Upper lobe of right lung (tissue), 1 donor: Measurements from ENCODE around the gene SSBP2. TPM values are rescaled to one million over a fixed set of nuclear protein-coding genes. Genes with fewer than 3 reads are reported as not detected.
"Not testable (repeated sequence)": the region's sequence is repeated elsewhere in the genome, so short reads cannot be mapped to it uniquely, and the experiment has no call there.

ENCODE experiments used
- ATAC-seq: fragments of 200-7000 bp; cut with Tn5 transposase; one replicate; pipeline ENCODE4 v1.9.1; 2020; ENCODE audit warnings: mild to moderate bottlenecking, moderate library complexity
- DNase-seq: peaks from one replicate; pipeline ENCODE4 v3.0.0-alpha.2; 2020
- H3K27ac ChIP-seq: fragments of 200-600 bp; one replicate; pipeline ENCODE4 v1.8.0; 2022
- H3K27me3 ChIP-seq: fragments of 200-600 bp; one replicate; pipeline ENCODE4 v1.8.0; 2022; ENCODE audit warnings: mild to moderate bottlenecking
- H3K36me3 ChIP-seq: fragments of 200-600 bp; one replicate; pipeline ENCODE4 v1.8.0; 2022
- H3K4me1 ChIP-seq: fragments of 200-600 bp; one replicate; pipeline ENCODE4 v1.8.0; 2022
- H3K4me3 ChIP-seq: fragments of 200-600 bp; one replicate; pipeline ENCODE4 v1.8.0; 2022; ENCODE audit warnings: mild to moderate bottlenecking
- H3K9me3 ChIP-seq: fragments of 200-600 bp; one replicate; pipeline ENCODE4 v1.8.0; 2022
- intact Hi-C: fragments of 100-400 bp; cut with DNase I; formaldehyde crosslinking; loops from one replicate; pipeline ENCODE4 v1.11.0; 2022
- total RNA-seq: library from RNA; stranded (reverse); fragmentation: NEBNext Ultra II Directional; extraction: Animal tissue kit (Norgen Biotek cat#: 25700); gene quantifications from one replicate; pipeline ENCODE4 v1.2.1, GENCODE V29; 2021
- TF ChIP-seq, protein P1 (sequence below): fragments of 200-600 bp; IDR thresholded peaks from one replicate; pipeline ENCODE4 v1.8.0; 2022; ENCODE audit warnings: antibody characterized with exemption
- donor health status: DM: no; HTN: yes; CAD: no; lungs with severe emphysema.

SSBP2 gene
- total RNA-seq, 1 donor from 2014 or later = 43.8 TPM

DNA sequence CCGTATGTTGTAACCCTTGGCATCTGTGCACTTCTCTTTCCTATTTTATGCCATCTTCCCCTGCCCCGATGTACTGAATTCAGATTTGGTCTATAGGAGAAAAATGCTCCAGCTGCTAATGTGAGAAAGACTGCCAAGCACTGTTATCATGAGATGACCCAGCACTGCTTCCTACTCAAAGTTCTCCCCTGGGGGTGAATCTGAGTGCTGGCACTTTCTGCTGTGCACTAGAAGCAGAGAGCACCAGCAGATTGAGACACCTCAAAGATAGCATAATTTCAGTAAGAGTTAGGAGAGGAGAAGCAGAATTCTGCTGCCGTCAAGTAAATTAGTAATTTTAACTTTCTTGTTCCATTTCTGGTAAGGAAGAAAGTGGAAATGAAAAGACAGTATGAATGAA lies 264.2 kb downstream of the SSBP2 start:
- peaks cover 7% of the 10 kb centered on the region for H3K4me1 ChIP-seq
- H3K27ac ChIP-seq = no peak overlapping the region
- TF ChIP-seq, protein P1, sequence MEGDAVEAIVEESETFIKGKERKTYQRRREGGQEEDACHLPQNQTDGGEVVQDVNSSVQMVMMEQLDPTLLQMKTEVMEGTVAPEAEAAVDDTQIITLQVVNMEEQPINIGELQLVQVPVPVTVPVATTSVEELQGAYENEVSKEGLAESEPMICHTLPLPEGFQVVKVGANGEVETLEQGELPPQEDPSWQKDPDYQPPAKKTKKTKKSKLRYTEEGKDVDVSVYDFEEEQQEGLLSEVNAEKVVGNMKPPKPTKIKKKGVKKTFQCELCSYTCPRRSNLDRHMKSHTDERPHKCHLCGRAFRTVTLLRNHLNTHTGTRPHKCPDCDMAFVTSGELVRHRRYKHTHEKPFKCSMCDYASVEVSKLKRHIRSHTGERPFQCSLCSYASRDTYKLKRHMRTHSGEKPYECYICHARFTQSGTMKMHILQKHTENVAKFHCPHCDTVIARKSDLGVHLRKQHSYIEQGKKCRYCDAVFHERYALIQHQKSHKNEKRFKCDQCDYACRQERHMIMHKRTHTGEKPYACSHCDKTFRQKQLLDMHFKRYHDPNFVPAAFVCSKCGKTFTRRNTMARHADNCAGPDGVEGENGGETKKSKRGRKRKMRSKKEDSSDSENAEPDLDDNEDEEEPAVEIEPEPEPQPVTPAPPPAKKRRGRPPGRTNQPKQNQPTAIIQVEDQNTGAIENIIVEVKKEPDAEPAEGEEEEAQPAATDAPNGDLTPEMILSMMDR = no peak
- H3K27me3 ChIP-seq = no peaks in the 10 kb centered on the region
- H3K9me3 ChIP-seq = no peaks in the 10 kb centered on the region
- DNase-seq (no peak), ATAC-seq (no peak)
- no peak overlapping the region for H3K4me3 ChIP-seq
- H3K36me3 ChIP-seq = no peaks in the 10 kb centered on the region
- intact Hi-C loops = no loop called here

- H3K9me3 ChIP-seq = no peaks in the 10 kb centered on the region
- no peak for DNase-seq
These were observed 268.3 kb downstream of the SSBP2 start for GRCh38 chr5:81482595-81482994.

DNA sequence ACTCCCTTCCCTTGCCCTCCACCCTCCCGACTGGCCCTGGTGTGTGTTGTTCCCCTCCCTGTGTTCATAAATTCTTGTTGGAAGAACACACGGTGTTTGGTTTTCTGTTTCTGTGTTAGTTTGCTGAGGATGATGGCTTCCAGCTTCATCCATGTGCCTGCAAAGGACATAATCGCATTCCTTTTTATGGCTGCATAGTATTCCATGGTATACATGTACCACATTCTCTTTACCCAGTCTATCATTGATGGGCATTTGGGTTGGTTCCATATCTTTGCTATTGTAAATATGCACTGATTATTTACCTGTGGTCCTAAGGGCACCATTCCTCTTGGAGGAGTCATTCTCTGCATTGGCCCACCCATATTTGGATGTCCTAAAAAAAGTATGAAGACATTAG lies 277.5 kb downstream of the SSBP2 start:
- H3K27me3 ChIP-seq, H3K27ac ChIP-seq, H3K36me3 ChIP-seq, DNase-seq, ATAC-seq, H3K4me3 ChIP-seq, H3K4me1 ChIP-seq, H3K9me3 ChIP-seq, intact Hi-C loops: not testable (repeated sequence)

More at GRCh38 chr5:81482595-81482994, 268.3 kb downstream of the SSBP2 start:
- Histone ChIP-seq H3K4me3 (no peak overlapping the region), H3K27me3 (no peaks in the 10 kb centered on the region), H3K4me1 (peaks cover 7% of the 10 kb centered on the region), H3K36me3 (no peaks in the 10 kb centered on the region), H3K27ac (peak overlapping the region; percentile 33)
- TF ChIP-seq, protein P1 = no peak
- ATAC-seq = peak; percentile 55
- intact Hi-C loops = no loop called here

GRCh38 chr5:81469676-81470075 lies 281.2 kb downstream of the SSBP2 start:
- Histone ChIP-seq H3K27me3 (no peaks in the 10 kb centered on the region), H3K27ac (no peak overlapping the region), H3K36me3 (peaks cover 5% of the 10 kb centered on the region), H3K9me3 (no peaks in the 10 kb centered on the region), H3K4me1 (no peaks in the 10 kb centered on the region), H3K4me3 (no peak overlapping the region)
- intact Hi-C loops = no loop called here
- TF ChIP-seq, protein P1 = no peak
- ATAC-seq = no peak
- DNase-seq = no peak

GRCh38 chr5:81450940-81451339 lies 300.0 kb downstream of the SSBP2 start:
- Histone ChIP-seq H3K9me3 (no peaks in the 10 kb centered on the region), H3K27ac (no peak overlapping the region), H3K27me3 (no peaks in the 10 kb centered on the region), H3K4me1 (no peaks in the 10 kb centered on the region), H3K4me3 (no peak overlapping the region), H3K36me3 (no peaks in the 10 kb centered on the region)
- no peak for ATAC-seq
- intact Hi-C loops = no loop called here
- DNase-seq = no peak
- TF ChIP-seq, protein P1 = no peak

DNA sequence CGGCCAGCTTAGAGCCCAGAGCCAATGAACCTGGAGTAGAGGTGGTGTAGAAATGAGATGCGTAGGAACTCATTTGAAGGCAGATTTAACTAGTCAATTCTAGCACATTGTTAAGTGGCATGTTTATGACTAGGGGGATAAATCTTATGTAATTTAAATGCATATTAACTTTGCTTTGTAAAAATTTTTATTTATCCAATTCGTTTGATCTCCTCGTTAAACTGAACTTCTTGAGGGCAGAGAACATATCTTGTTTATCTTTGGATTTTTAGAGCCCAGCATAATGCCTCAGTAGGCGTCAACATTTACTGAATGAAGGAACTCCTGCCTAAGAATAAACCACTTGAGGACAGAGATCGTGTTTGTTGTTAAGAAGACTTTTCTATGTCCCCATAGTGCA lies 315.9 kb downstream of the SSBP2 start:
- Histone ChIP-seq H3K27ac (no peak overlapping the region), H3K27me3 (no peaks in the 10 kb centered on the region), H3K9me3 (no peaks in the 10 kb centered on the region), H3K36me3 (no peaks in the 10 kb centered on the region), H3K4me1 (no peaks in the 10 kb centered on the region), H3K4me3 (no peak overlapping the region)
- TF ChIP-seq, protein P1 = no peak
- ATAC-seq (no peak), DNase-seq (no peak)
- intact Hi-C loops = no loop called here
